Left forelimb (tissue), 1 donor: Measurements from ENCODE around the gene KMO.

Experiments used
- DNase-seq: peaks from one replicate; pipeline ENCODE4 v3.0.0-alpha.2; 2018; ENCODE audit warnings: low spot score

Gene KMO

DNA sequence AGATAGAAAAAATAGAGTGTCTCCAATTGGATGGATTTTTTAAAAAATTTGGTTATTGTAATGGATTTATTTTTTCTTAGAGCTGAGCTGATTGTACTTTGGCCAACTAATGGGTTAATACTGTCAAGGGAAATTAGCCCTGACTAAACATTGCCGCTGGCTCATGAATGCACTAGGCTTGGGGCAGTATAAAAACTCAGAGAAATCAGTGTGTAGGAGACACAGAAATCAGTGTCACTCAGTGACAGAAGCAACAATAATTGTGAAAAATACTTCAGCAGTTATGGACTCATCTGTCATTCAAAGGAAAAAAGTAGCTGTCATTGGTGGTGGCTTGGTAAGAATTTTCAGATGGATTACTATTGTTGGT is at the start of gene KMO:
Gene KMO, plus strand, starts transcription at position 217 of the 370 bp plus-strand sequence. Its CDS starts 67 bp downstream, at position 284.
- no peak for DNase-seq

DNA sequence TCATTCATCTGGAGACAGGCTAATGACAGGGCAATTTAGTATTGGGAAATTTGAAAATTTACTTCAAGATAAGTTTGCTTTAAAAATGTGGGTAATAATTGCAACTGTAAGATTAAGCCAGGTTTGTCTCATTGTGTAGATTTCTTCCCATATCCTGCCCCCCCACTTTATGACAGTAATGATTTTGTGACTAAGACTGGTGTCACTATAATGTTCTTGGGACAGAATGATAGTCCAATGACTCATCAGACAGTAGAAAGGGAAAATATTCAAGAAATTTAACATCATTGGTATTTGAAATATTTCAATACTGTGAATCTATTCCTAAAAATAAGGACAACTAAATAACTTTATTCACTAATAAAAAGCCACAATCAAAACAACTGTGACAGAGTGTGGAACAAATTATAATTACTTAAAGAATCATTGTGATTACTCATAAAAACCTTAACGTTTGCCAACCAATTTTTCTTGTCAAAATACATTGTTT is 49.4 kb upstream of the KMO start:
- DNase-seq: no peak

DNA sequence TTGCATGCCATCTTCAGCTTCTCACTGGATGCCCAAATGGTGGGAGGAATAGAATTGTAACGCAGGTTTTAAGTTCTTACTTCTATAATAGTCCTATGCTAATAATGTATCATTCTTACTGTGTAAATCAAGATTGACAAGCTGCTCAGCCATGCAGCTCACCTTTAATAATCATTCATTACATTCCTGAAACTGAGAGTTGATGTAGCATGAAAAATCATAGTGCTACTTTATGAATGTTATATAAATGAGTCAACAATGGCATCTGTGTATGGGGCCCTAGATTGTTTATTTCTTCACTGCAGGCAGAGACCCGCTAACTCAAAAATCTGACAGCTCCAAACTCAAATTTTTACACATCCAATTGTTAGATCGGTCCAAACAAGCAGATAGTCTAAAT is 47.0 kb upstream of the KMO start:
- DNase-seq: no peak

- DNase-seq: no peak
Observed at GRCh38 chr1:241485554-241485992, 46.6 kb upstream of the KMO start.

DNA sequence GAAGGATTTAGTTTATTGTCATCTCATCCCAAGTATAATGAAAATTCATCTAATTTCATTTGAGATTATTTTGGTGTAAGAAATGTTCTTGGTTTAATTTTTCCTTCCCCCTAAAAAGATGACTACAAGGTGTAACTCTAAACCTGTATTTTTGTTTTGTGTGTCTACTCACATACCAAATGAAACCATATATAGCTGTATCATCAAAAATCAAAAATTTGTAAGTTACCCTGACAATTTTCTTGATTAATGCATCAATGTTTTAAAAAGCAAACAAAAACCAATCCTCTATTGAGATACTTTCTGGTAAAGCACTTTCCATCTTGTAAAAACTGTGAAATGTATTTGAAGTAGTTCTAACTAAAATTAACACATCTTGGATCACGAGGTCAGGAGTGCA is 43.4 kb upstream of the KMO start:
- no peak for DNase-seq

DNA sequence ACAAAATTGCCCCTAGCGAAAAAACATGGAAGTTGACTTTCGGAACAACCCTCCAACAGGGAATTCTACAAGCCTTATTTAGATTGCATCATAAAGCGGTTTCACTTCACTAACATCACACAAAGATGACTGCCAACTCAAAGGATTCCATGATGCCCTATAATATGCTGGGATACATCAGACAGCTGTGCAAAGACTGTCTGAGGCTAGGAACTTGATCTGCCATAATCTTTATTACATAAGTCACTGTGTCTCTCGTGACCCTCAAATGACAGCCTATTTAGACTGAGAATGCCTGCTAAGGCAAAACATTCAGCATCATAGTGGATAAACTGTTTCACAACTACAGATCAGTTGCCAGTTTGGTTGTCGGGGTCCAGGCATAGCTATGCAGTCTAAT is 36.4 kb upstream of the KMO start:
- DNase-seq: no peak

DNA sequence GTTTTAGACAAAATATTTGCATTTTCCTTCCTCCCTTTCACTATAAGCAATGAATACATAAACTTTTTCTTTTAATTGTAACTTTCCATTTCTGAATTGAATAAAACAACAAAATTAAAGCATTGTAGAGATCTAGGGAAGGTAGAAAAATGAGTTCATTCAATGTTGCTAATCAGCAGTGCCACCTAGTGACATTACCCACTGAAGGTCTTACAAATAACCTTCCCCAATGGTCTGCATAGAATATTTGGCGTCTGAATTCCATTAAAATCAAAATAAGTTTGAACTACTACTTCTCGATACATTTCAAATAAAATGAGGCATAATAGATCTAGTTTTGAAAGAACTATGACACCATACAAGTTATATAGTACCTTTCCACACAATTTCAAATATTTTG is 32.3 kb upstream of the KMO start:
- DNase-seq: no peak

GRCh38 chr1:241503444-241503843 is 28.7 kb upstream of the KMO start:
- DNase-seq: no peak

DNA sequence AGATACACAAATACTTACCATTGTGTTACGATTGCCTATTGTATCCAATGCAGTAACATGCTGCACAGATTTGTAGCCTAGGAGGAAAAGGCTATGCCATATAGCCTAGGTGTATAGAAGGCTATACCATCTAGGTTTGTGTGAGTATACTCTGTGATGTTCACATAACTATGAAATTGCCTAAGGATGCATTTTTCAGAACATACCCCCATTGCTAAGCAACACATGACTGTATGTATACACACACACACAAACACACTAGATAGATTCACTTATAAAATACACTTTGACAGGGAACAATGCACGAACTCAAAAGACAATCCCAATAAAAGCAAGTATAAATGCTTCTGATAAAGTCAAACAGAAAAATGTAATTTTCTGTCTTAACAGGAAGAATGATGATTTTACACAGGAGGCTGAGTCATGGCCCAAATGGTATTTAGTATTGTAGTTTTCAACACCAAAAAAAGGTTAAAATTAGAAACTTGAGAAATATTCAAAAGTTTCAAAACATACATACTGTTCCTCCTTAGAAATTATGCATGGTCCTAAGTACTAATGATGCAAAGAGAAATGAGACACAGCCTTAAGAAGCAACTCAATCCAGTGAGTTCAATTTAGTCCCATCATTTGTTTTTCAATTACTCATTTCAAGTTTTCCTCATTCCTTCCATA is 24.9 kb upstream of the KMO start:
- DNase-seq: no peak

DNA sequence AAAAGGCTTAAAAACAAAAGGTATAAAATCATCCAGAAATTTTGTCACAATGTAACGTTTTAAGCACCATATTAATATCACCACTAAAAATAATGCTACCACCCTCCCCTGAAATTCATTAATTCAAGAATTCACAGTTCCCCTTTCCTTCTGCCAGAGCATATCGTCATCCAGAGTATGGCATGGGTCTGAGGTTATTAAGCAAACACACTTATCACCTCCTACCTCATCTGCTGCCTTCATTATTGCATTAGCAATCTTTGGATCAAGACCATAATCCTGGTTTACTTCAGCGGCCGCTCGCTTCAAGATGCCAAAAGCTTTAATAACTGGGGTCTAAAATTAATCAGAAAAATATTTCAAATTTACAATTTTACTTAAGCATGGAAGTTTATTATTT is 18.8 kb upstream of the KMO start:
- no peak for DNase-seq

GRCh38 chr1:241518476-241519307 is 13.5 kb upstream of the KMO start:
- DNase-seq: no peak

GRCh38 chr1:241519308-241520079 is 12.7 kb upstream of the KMO start, which contains the start of gene FH:
Gene FH, minus strand, starts transcription at chr1:241519755. Its CDS starts 33 bp downstream, at chr1:241519722.
- peak; percentile 95 for DNase-seq

GRCh38 chr1:241520080-241520465 is 12.1 kb upstream of the KMO start:
- DNase-seq: no peak

DNA sequence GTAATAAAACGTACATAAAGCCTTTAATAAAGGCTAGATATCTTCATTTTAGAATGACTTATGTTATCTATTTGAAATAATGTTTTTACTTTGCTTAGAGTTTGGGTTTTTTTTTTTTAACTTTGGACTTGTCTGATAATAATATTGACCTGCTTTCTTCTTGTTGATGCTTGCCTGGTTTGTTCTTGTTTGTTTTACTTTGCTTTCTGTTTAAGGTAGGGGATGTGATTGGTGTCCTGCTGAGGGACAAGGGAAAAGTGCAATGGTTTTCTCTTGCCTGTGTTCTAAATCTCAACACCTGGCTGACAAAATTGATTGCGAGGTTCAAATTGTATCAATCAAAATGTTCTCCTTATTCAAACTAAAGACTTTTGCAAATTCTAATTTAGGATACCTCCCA is 10.5 kb upstream of the KMO start:
- DNase-seq: no peak

DNA sequence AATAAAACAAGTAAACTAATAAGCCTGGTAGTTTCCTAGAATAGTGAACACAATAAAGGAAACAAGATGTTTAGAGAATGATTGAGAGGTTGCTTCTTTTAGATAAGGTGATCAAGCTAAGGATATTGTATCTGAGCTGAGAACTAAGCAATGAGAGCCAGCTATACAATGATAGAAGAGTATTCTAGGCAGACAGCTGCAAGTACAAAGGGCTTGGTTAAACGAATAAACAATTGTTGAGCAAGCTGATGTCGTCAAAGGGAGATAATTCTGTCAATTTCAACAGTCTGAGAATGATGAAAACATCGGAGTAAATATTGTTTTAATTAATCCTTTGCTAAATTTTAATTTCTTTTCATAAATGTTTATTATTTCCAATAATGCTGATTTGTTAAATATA is 7.2 kb upstream of the KMO start:
- DNase-seq: no peak

- no peak for DNase-seq
Observed at GRCh38 chr1:241527146-241527545, 5.0 kb upstream of the KMO start.

DNA sequence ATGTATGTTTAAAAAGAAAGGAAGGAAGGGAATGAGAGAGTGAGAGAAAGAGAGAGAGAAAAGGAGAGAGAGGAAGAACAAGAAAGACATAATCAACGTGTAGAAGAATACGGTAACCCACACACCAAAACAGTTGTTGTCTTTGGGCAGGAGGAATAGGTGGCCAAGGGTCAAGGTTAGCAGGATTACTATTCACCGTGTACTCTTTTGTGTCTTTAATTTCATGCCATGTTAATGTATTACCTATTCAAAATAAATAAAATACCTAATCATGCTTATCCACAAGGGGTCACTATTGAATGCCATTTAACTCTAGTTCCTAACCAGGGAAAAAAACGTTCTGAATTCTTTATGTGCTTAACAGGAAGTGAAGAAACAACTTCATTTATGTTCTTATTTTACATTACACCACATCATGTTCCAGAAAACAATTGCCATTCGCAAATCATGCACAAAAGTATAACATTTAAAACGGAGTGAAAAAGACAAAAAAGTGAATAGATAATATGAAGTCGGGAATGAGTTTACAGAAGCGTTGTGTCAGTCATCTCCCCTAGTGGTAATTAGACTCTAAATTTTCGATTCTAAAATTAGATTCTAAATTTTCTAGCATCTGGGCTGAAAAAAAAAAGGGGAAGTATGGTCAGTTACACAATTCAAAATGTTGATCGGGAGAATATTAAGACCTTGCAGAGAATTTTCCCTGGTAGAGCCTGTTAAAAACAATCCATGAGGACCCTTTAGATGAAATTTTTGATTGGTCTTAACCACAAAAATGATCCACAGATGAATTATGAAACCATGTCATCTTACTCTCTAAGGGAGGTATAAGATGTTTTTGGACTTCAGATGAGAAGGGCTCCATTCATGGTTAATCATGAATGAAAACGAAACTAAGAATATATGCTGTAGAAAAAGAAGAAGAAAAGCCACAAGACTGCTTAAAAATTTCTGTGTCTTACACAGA is 700 bp upstream of the KMO start:
- no peak for DNase-seq

DNA sequence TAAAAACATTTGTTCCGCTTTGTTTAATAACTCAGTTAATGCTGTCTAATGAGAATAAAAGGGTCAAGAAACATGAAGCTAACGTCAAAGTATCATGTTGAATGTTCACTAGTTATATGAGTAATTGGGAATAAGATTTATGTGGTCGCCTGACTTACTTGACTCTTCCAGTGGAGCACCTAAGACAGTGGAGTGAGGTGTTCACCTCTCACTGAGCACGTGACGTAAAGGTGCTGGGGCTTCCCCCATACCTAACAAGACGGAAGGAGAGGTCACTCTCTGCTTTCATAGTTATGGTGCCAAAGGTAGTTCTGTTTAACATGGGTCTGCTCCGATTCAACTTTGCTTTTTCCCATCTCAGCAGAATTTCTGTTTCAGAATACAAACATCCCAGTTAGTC is 686 bp downstream of the KMO start:
- no peak for DNase-seq

- DNase-seq: no peak
Observed at GRCh38 chr1:241533326-241534115, 1.3 kb downstream of the KMO start.

DNA sequence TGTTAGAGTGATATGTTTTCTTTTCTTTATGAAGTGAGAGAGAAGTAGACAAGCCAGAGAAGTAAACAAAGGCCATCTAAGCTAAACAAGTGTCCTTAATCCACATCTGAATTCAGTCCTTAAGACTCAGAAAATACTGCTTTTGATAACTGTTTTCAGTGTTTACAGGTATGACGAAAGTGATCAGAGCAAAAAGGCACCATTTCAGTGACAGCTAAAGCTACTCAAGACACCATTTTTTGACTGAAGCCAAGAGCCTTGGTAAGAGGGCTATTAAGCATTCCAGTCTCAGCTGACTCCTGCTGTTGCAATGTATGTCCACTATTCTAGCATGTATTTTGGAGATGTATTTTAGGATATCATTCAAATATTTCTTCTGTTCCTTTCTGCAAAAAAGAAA is 4.1 kb downstream of the KMO start:
- DNase-seq: no peak

- DNase-seq: no peak
Observed at GRCh38 chr1:241536969-241537368, 4.8 kb downstream of the KMO start.
